Stimulated activated CD4-positive, alpha-beta T cell treated with anti-CD3 and anti-CD28 coated beads, Interleukin-4, amount 100 ng/mL, for 4 hours (primary cell): ENCODE data around the gene SMOC2.

Experiments
- DNase-seq, 2 experiments: peaks; one replicate each; pipeline ENCODE4 v3.0.0-alpha.2; 2020

Gene SMOC2

GRCh38 chr6:168440520-168441433, at the start of gene SMOC2:
TSS of gene SMOC2 (plus strand) at chr6:168441184. CDS start at chr6:168441371, 187 bp downstream.
- DNase-seq = no peak

GRCh38 chr6:168393126-168393870, 47.7 kb upstream of the SMOC2 start:
- DNase-seq = no peak

GRCh38 chr6:168394606-168395005, 46.4 kb upstream of the SMOC2 start:
- no peak for DNase-seq

GRCh38 chr6:168395983-168396382, 45.0 kb upstream of the SMOC2 start:
- no peak for DNase-seq

- no peak for DNase-seq
Observed at GRCh38 chr6:168396561-168396960, 44.4 kb upstream of the SMOC2 start.

GRCh38 chr6:168397012-168397411, 44.0 kb upstream of the SMOC2 start:
- no peak for DNase-seq

- no peak for DNase-seq
Observed at GRCh38 chr6:168400037-168400436, 40.9 kb upstream of the SMOC2 start.

GRCh38 chr6:168403370-168404005, 37.5 kb upstream of the SMOC2 start:
- DNase-seq = no peak

GRCh38 chr6:168404560-168404959, 36.4 kb upstream of the SMOC2 start:
- no peak for DNase-seq

GRCh38 chr6:168407842-168408241, 33.1 kb upstream of the SMOC2 start:
- DNase-seq = no peak

GRCh38 chr6:168408504-168409136, 32.4 kb upstream of the SMOC2 start:
- no peak for DNase-seq

- no peak for DNase-seq
Observed at GRCh38 chr6:168410035-168410434, 30.9 kb upstream of the SMOC2 start.

GRCh38 chr6:168410554-168411011, 30.4 kb upstream of the SMOC2 start:
- DNase-seq = no peak

GRCh38 chr6:168411130-168411529, 29.9 kb upstream of the SMOC2 start:
- DNase-seq = no peak

- DNase-seq = no peak
Observed at GRCh38 chr6:168411793-168412192, 29.2 kb upstream of the SMOC2 start.

- DNase-seq = no peak
Observed at GRCh38 chr6:168412456-168412855, 28.5 kb upstream of the SMOC2 start.

- DNase-seq = no peak
Observed at GRCh38 chr6:168413018-168413720, 27.8 kb upstream of the SMOC2 start.

GRCh38 chr6:168413856-168414255, 27.1 kb upstream of the SMOC2 start:
- no peak for DNase-seq

GRCh38 chr6:168414336-168415097, 26.5 kb upstream of the SMOC2 start:
- DNase-seq = no peak

- no peak for DNase-seq
Observed at GRCh38 chr6:168415098-168415992, 25.6 kb upstream of the SMOC2 start.
